GM12801 (cell line): ENCODE data around the gene NPY2R.

ENCODE experiments used
- CTCF ChIP-seq: IDR thresholded peaks from one replicate; pipeline ENCODE4 v1.5.1; 2011; ENCODE audit warnings: control low read depth; ENCODE audit not compliant: insufficient read length; ENCODE audit errors: extremely low read depth

The NPY2R gene

GRCh38 chr4:155208258-155209054 lies at the start of gene NPY2R:
Gene NPY2R (plus strand): TSS chr4:155208636. CDS start chr4:155213940, 5,304 bp downstream.
- no peak for TF ChIP-seq CTCF

- TF ChIP-seq CTCF: no peak
Measured at GRCh38 chr4:155161357-155161756, 47.1 kb upstream of the NPY2R start.

- no peak for TF ChIP-seq CTCF
Measured at GRCh38 chr4:155164718-155165117, 43.7 kb upstream of the NPY2R start.

- TF ChIP-seq CTCF: no peak
Measured at GRCh38 chr4:155170569-155170968, 37.9 kb upstream of the NPY2R start.

GRCh38 chr4:155173371-155173770 lies 35.1 kb upstream of the NPY2R start:
- TF ChIP-seq CTCF: no peak

- no peak for TF ChIP-seq CTCF
Measured at GRCh38 chr4:155174668-155175067, 33.8 kb upstream of the NPY2R start.

- no peak for TF ChIP-seq CTCF
Measured at GRCh38 chr4:155179216-155179615, 29.2 kb upstream of the NPY2R start.
